ENCODE data around the gene COX19. TPM values are rescaled to one million over a fixed set of nuclear protein-coding genes. Genes with fewer than 3 reads are reported as not detected.
A peak's percentile ranks its signal among the peaks of the same experiment; 100 is the strongest.
"Not testable (repeated sequence)": the region's sequence is repeated elsewhere in the genome, so short reads cannot be mapped to it uniquely, and the experiment has no call there.

COX19 gene
- total RNA-seq, 1 donor from 2014 or later: 13.1 TPM

DNA sequence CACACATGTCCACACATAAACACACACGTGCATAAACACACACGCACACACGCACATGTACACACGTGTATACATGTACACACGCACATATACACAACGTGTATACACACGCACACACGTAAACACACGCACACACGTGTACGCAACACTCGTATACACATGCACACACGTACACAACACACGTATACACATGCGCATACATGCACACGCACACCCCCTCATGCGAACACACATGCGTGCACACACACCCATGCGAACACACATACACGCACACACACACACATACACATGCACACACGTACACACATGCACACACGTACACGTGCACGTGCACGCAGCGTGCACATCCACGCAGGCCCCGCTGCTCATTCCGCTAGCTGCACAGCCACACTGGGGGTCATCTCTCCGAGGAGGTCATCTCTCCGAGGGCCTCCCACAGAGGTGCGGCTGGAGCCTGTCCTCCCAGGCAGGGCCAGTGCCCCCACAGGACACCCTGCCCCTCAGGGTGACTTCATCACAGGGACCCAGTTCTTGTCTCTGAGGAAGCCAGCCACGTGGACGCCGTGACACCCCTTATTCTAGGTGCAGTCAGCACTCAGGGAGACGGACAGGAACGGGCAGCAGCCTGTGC, 33.5 kb upstream of the COX19 start:
- H3K9me3 Mint-ChIP-seq: no peaks in the 10 kb centered on the region
- H3K4me3 Mint-ChIP-seq: no peak overlapping the region
- H3K27ac Mint-ChIP-seq (ENCODE audit: unreplicated experiment): peak overlapping the region; percentile 12
- peaks cover 2% of the 10 kb centered on the region for H3K4me1 Mint-ChIP-seq
- H3K27me3 Mint-ChIP-seq (ENCODE audit: low read depth): no peaks in the 10 kb centered on the region
- peaks cover 3% of the 10 kb centered on the region for H3K36me3 Mint-ChIP-seq (ENCODE audit: low read depth)
- TF ChIP-seq, protein P1, sequence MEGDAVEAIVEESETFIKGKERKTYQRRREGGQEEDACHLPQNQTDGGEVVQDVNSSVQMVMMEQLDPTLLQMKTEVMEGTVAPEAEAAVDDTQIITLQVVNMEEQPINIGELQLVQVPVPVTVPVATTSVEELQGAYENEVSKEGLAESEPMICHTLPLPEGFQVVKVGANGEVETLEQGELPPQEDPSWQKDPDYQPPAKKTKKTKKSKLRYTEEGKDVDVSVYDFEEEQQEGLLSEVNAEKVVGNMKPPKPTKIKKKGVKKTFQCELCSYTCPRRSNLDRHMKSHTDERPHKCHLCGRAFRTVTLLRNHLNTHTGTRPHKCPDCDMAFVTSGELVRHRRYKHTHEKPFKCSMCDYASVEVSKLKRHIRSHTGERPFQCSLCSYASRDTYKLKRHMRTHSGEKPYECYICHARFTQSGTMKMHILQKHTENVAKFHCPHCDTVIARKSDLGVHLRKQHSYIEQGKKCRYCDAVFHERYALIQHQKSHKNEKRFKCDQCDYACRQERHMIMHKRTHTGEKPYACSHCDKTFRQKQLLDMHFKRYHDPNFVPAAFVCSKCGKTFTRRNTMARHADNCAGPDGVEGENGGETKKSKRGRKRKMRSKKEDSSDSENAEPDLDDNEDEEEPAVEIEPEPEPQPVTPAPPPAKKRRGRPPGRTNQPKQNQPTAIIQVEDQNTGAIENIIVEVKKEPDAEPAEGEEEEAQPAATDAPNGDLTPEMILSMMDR (conservative IDR thresholded peaks at IDR 0.05): no peak
- DNase-seq (ENCODE audit: low read depth, low spot score): no peak

DNA sequence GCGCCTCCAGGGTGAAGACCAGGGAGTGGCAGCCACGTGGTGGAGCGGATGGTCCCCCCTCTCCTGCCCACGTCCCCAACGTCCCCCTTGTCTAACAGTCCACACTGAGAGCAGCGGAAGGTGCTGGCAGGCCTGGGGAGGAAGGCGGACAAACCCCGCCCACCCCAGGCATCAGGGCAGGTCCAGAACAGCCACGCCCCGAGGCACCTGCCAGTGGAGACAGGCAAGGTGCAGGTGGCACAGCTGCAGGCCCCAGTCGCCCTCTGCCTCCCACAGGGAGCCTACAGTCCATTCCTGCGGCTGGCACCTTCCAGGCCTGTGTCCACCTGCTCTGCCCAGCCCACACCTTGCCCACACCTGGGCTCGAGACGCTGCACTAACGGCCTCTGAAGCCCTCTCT, 32.6 kb upstream of the COX19 start:
- H3K27me3 Mint-ChIP-seq (ENCODE audit: low read depth): no peaks in the 10 kb centered on the region
- TF ChIP-seq, protein P1 (conservative IDR thresholded peaks at IDR 0.05): no peak
- no peak overlapping the region for H3K4me3 Mint-ChIP-seq
- H3K4me1 Mint-ChIP-seq: no peaks in the 10 kb centered on the region
- H3K9me3 Mint-ChIP-seq: no peaks in the 10 kb centered on the region
- no peak for DNase-seq (ENCODE audit: low read depth, low spot score)
- H3K27ac Mint-ChIP-seq (ENCODE audit: unreplicated experiment): no peak overlapping the region
- peaks cover 3% of the 10 kb centered on the region for H3K36me3 Mint-ChIP-seq (ENCODE audit: low read depth)

DNA sequence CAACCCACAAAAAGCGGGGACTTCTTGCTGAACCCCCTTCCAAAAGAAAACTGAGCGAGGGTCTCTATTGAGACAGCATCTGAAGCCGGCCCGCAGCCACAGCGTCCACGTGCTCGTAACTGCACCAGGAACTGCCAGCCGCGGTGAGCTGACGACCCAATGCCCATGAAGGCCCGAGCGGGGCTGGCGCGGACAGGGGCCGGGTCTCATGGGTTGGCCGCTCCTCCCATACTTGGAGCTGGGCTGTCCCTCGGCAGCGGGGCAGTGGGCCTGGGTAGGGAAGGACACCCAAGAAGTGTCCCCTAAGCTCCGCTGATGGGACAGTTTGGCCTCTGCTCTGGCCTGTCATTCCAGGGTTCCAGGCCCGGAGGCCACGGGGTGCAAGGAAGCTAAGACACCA, 30.0 kb upstream of the COX19 start:
- Mint-ChIP-seq H3K27me3 (ENCODE audit: low read depth) (no peaks in the 10 kb centered on the region), H3K27ac (ENCODE audit: unreplicated experiment) (no peak overlapping the region), H3K36me3 (ENCODE audit: low read depth) (peaks cover 3% of the 10 kb centered on the region), H3K4me3 (no peak overlapping the region), H3K9me3 (no peaks in the 10 kb centered on the region), H3K4me1 (no peaks in the 10 kb centered on the region)
- DNase-seq (ENCODE audit: low read depth, low spot score): no peak
- TF ChIP-seq, protein P1 (conservative IDR thresholded peaks at IDR 0.05): no peak

- TF ChIP-seq, protein P1 (conservative IDR thresholded peaks at IDR 0.05): no peak
- peaks cover 3% of the 10 kb centered on the region for H3K36me3 Mint-ChIP-seq (ENCODE audit: low read depth)
- no peak for DNase-seq (ENCODE audit: low read depth, low spot score)
- no peak overlapping the region for H3K4me3 Mint-ChIP-seq
- no peaks in the 10 kb centered on the region for H3K9me3 Mint-ChIP-seq
- H3K27me3 Mint-ChIP-seq (ENCODE audit: low read depth): no peaks in the 10 kb centered on the region
- no peak overlapping the region for H3K27ac Mint-ChIP-seq (ENCODE audit: unreplicated experiment)
- H3K4me1 Mint-ChIP-seq: no peaks in the 10 kb centered on the region
Measured at GRCh38 chr7:1004018-1004852, 28.9 kb upstream of the COX19 start.

DNA sequence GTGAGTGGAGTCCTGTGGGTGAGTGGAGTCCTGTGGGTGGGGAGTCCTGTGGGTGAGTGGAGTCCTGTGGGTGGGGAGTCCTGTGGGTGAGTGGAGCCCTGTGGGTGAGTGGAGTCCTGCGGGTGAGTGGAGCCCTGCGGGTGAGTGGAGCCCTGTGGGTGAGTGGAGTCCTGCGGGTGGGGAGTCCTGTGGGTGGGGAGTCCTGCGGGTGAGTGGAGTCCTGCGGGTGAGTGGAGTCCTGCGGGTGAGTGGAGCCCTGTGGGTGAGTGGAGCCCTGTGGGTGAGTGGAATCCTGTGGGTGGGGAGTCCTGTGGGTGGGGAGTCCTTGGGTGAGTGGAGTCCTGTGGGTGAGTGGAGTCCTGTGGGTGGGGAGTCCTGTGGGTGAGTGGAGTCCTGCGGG, 27.1 kb upstream of the COX19 start:
- not testable (repeated sequence) for H3K4me3 Mint-ChIP-seq; H3K9me3 Mint-ChIP-seq; H3K27ac Mint-ChIP-seq (ENCODE audit: unreplicated experiment); H3K27me3 Mint-ChIP-seq (ENCODE audit: low read depth); DNase-seq (ENCODE audit: low read depth, low spot score); H3K4me1 Mint-ChIP-seq; H3K36me3 Mint-ChIP-seq (ENCODE audit: low read depth)

- not testable (repeated sequence) for H3K9me3 Mint-ChIP-seq; H3K27ac Mint-ChIP-seq (ENCODE audit: unreplicated experiment); H3K4me3 Mint-ChIP-seq; H3K4me1 Mint-ChIP-seq; DNase-seq (ENCODE audit: low read depth, low spot score); H3K36me3 Mint-ChIP-seq (ENCODE audit: low read depth); H3K27me3 Mint-ChIP-seq (ENCODE audit: low read depth)
Measured at GRCh38 chr7:1002026-1002425, 26.7 kb upstream of the COX19 start.

DNA sequence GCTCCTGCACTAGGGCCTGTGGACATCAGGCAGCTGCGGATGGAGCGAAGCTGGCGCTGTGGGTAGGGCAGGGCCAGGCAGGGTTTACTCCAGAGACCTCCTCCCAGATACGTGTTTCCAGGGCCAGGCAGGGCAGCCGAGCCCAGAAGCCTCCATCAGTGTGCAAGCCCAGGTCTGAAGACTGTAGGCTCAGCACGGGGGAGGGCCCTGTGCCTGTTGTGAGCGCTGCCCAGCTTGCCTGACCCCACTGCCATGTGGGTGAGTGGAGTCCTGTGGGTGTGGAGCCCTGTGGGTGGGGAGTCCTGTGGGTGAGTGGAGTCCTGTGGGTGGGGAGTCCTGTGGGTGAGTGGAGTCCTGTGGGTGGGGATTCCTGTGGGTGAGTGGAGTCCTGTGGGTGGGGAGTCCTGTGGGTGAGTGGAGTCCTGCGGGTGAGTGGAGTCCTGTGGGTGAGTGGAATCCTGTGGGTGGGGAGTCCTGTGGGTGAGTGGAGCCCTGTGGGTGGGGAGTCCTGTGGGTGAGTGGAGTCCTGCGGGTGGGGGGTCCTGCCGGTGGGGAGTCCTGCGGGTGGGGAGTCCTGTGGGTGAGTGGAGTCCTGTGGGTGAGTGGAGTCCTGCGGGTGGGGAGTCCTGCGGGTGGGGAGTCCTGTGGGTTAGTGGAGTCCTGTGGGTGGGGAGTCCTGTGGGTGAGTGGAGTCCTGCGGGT, 25.9 kb upstream of the COX19 start:
- not testable (repeated sequence) for H3K4me3 Mint-ChIP-seq; DNase-seq (ENCODE audit: low read depth, low spot score); H3K36me3 Mint-ChIP-seq (ENCODE audit: low read depth); H3K9me3 Mint-ChIP-seq; H3K27ac Mint-ChIP-seq (ENCODE audit: unreplicated experiment); H3K27me3 Mint-ChIP-seq (ENCODE audit: low read depth); H3K4me1 Mint-ChIP-seq
